SJCRH30 (cell line): ENCODE results near the gene MATN1. TPM values are rescaled to one million over a fixed set of nuclear protein-coding genes. Genes with fewer than 3 reads are reported as not detected.

Source experiments
- DNase-seq, 2 experiments: peaks; one replicate each; pipeline ENCODE4 v3.0.0-alpha.2; 2015 to 2020
- H3K27ac ChIP-seq: fragments of 250-450 bp; sonication (Bioruptor Pico); 2 replicates; pipeline ENCODE4 v1.5.1; 2020; ENCODE audit warnings: mild to moderate bottlenecking, moderate library complexity
- H3K27me3 ChIP-seq: fragments of 250-450 bp; sonication (Bioruptor Pico); 2 replicates; pipeline ENCODE4 v1.5.1; 2020; ENCODE audit warnings: mild to moderate bottlenecking, moderate library complexity
- H3K36me3 ChIP-seq: fragments of 250-450 bp; sonication (Bioruptor Pico); 2 replicates; pipeline ENCODE4 v1.5.1; 2020; ENCODE audit warnings: mild to moderate bottlenecking, moderate library complexity
- H3K4me1 ChIP-seq: fragments of 250-450 bp; sonication (Bioruptor Pico); 2 replicates; pipeline ENCODE4 v1.5.1; 2020; ENCODE audit warnings: mild to moderate bottlenecking, moderate library complexity
- H3K4me3 ChIP-seq: fragments of 250-450 bp; sonication (Bioruptor Pico); 2 replicates; pipeline ENCODE4 v1.5.1; 2020; ENCODE audit warnings: mild to moderate bottlenecking, moderate library complexity
- H3K9me3 ChIP-seq: fragments of 250-450 bp; sonication (Bioruptor Pico); replicated peaks from 2 replicates; pipeline ENCODE4 v1.5.1; 2020; ENCODE audit warnings: mild to moderate bottlenecking, moderate library complexity
- total RNA-seq: library from RNA; depleted of rRNA; stranded (reverse); fragments of >200 nt; shearing (Covaris generic); gene quantifications from 2 replicates; pipeline ENCODE4 v1.2.3, GENCODE V29; 2014

Gene MATN1
- total RNA-seq, 1 experiment from 2014 or later, result 0.47 TPM

GRCh38 chr1:30761381-30762151, 38.2 kb upstream of the MATN1 start:
- Histone ChIP-seq H3K27me3 (no peaks in the 10 kb centered on the region), H3K4me3 (no peak overlapping the region), H3K27ac (peak overlapping the region; percentile 90), H3K9me3 (no peaks in the 10 kb centered on the region), H3K36me3 (no peaks in the 10 kb centered on the region), H3K4me1 (peaks cover 75% of the 10 kb centered on the region)
- DNase-seq, result peak; percentile 60 to 63

GRCh38 chr1:30760596-30761324, 37.4 kb upstream of the MATN1 start:
- no peaks in the 10 kb centered on the region for H3K36me3 ChIP-seq
- H3K27ac ChIP-seq, result peak overlapping the region; percentile 90
- H3K9me3 ChIP-seq, result no peaks in the 10 kb centered on the region
- H3K4me1 ChIP-seq, result peaks cover 83% of the 10 kb centered on the region
- H3K4me3 ChIP-seq, result no peak overlapping the region
- peak; percentile 95 to 98 for DNase-seq
- H3K27me3 ChIP-seq, result no peaks in the 10 kb centered on the region

- Histone ChIP-seq H3K27ac (peak overlapping the region; percentile 90), H3K36me3 (no peaks in the 10 kb centered on the region), H3K9me3 (no peaks in the 10 kb centered on the region), H3K4me1 (peaks cover 93% of the 10 kb centered on the region), H3K4me3 (0 out of 2 replicates have a peak overlapping the region, but pooled peaks have one; percentile 2), H3K27me3 (no peaks in the 10 kb centered on the region)
- DNase-seq, result peak in 1 of 2 experiments; percentile 68
Measured at GRCh38 chr1:30759718-30760281, 36.4 kb upstream of the MATN1 start.

- H3K4me3 ChIP-seq, result no peak overlapping the region
Measured at GRCh38 chr1:30758785-30759380, 35.5 kb upstream of the MATN1 start.

GRCh38 chr1:30758121-30758688, 34.8 kb upstream of the MATN1 start:
- Histone ChIP-seq H3K4me1 (peaks cover 87% of the 10 kb centered on the region), H3K9me3 (no peaks in the 10 kb centered on the region), H3K36me3 (no peaks in the 10 kb centered on the region), H3K27me3 (no peaks in the 10 kb centered on the region), H3K27ac (peak overlapping the region; percentile 95; the same call in 1 of the 2 replicates), H3K4me3 (no peak overlapping the region)
- DNase-seq, result no peak

More at GRCh38 chr1:30758785-30759380, 35.5 kb upstream of the MATN1 start:
- DNase-seq, result peak; percentile 80 to 94
- H3K36me3 ChIP-seq, result no peaks in the 10 kb centered on the region
- H3K9me3 ChIP-seq, result no peaks in the 10 kb centered on the region
- peaks cover 92% of the 10 kb centered on the region for H3K4me1 ChIP-seq
- H3K27ac ChIP-seq, result peak overlapping the region; percentile 90
- no peaks in the 10 kb centered on the region for H3K27me3 ChIP-seq

GRCh38 chr1:30757352-30758120, 34.2 kb upstream of the MATN1 start, which contains the start of gene LAPTM5:
LAPTM5 (minus strand) TSS chr1:30757774; CDS start chr1:30757745, 29 bp downstream.
- Histone ChIP-seq H3K4me1 (peaks cover 81% of the 10 kb centered on the region), H3K4me3 (peak within 1 kb of the TSS; percentile 44), H3K27me3 (no peaks in the 10 kb centered on the region), H3K9me3 (no peaks in the 10 kb centered on the region), H3K27ac (peak within 1 kb of the TSS; percentile 95), H3K36me3 (no peaks in the 10 kb centered on the region)
- DNase-seq, result no peak

- no peaks in the 10 kb centered on the region for H3K27me3 ChIP-seq
- H3K27ac ChIP-seq, result peak overlapping the region; percentile 95
Measured at GRCh38 chr1:30756545-30757351, 33.4 kb upstream of the MATN1 start.

GRCh38 chr1:30756206-30756544, 32.8 kb upstream of the MATN1 start:
- H3K4me1 ChIP-seq, result peaks cover 67% of the 10 kb centered on the region
- no peak for DNase-seq
- no peaks in the 10 kb centered on the region for H3K9me3 ChIP-seq
- no peaks in the 10 kb centered on the region for H3K27me3 ChIP-seq
- no peaks in the 10 kb centered on the region for H3K36me3 ChIP-seq
- H3K27ac ChIP-seq, result peak overlapping the region; percentile 95
- H3K4me3 ChIP-seq, result no peak overlapping the region

More at GRCh38 chr1:30756545-30757351, 33.4 kb upstream of the MATN1 start:
- DNase-seq, result peak; percentile 86 to 89
- Histone ChIP-seq H3K4me3 (peak overlapping the region; percentile 44), H3K4me1 (peaks cover 73% of the 10 kb centered on the region), H3K9me3 (no peaks in the 10 kb centered on the region), H3K36me3 (no peaks in the 10 kb centered on the region)

GRCh38 chr1:30755746-30756145, 32.4 kb upstream of the MATN1 start:
- Histone ChIP-seq H3K9me3 (no peaks in the 10 kb centered on the region), H3K36me3 (no peaks in the 10 kb centered on the region), H3K27ac (peak overlapping the region; percentile 95), H3K27me3 (no peaks in the 10 kb centered on the region), H3K4me1 (peaks cover 63% of the 10 kb centered on the region), H3K4me3 (no peak overlapping the region)
- DNase-seq, result peak; percentile 53 to 59

GRCh38 chr1:30755334-30755733, 31.9 kb upstream of the MATN1 start:
- Histone ChIP-seq H3K27me3 (no peaks in the 10 kb centered on the region), H3K4me3 (no peak overlapping the region)

GRCh38 chr1:30754684-30755171, 31.3 kb upstream of the MATN1 start:
- Histone ChIP-seq H3K27ac (no peak overlapping the region), H3K36me3 (no peaks in the 10 kb centered on the region), H3K4me3 (no peak overlapping the region), H3K4me1 (peaks cover 55% of the 10 kb centered on the region), H3K27me3 (no peaks in the 10 kb centered on the region), H3K9me3 (no peaks in the 10 kb centered on the region)
- no peak for DNase-seq

More at GRCh38 chr1:30755334-30755733, 31.9 kb upstream of the MATN1 start:
- DNase-seq, result no peak
- no peaks in the 10 kb centered on the region for H3K9me3 ChIP-seq
- no peaks in the 10 kb centered on the region for H3K36me3 ChIP-seq
- H3K27ac ChIP-seq, result peak overlapping the region; percentile 95
- peaks cover 62% of the 10 kb centered on the region for H3K4me1 ChIP-seq

- Histone ChIP-seq H3K36me3 (no peaks in the 10 kb centered on the region), H3K9me3 (no peaks in the 10 kb centered on the region), H3K4me1 (peaks cover 51% of the 10 kb centered on the region), H3K27me3 (no peaks in the 10 kb centered on the region), H3K27ac (no peak overlapping the region), H3K4me3 (no peak overlapping the region)
- no peak for DNase-seq
Measured at GRCh38 chr1:30753660-30754123, 30.3 kb upstream of the MATN1 start.

- H3K4me3 ChIP-seq, result no peak overlapping the region
- H3K27me3 ChIP-seq, result no peaks in the 10 kb centered on the region
- DNase-seq, result no peak
- H3K4me1 ChIP-seq, result peaks cover 51% of the 10 kb centered on the region
- H3K9me3 ChIP-seq, result no peaks in the 10 kb centered on the region
- H3K27ac ChIP-seq, result no peak overlapping the region
- H3K36me3 ChIP-seq, result no peaks in the 10 kb centered on the region
Measured at GRCh38 chr1:30753118-30753517, 29.7 kb upstream of the MATN1 start.
